GM12892 (cell line): Measurements from ENCODE around the gene AFDN.

Experiments used
- POLR2A ChIP-seq: IDR thresholded peaks from 2 replicates; pipeline ENCODE4 v1.6.1; 2011; ENCODE audit warnings: low read depth, low read length, control low read depth
- POLR2AphosphoS5 ChIP-seq: IDR thresholded peaks from 2 replicates; pipeline ENCODE4 v1.6.1; 2011; ENCODE audit warnings: low read depth, low read length, control low read depth

GRCh38 chr6:167806061-167806700 lies 20.5 kb upstream of the AFDN start:
- no peak for TF ChIP-seq POLR2AphosphoS5
- no peak for TF ChIP-seq POLR2A
